Sigmoid colon (tissue), 7 donors: ENCODE measurements around the gene LRRC8B. TPM values are rescaled to one million over a fixed set of nuclear protein-coding genes. Genes with fewer than 3 reads are reported as not detected.

ENCODE experiments used
- DNase-seq: peaks from one replicate; pipeline ENCODE4 v3.0.0-alpha.2; 2019
- H3K27ac ChIP-seq, 4 donors: fragments of 200-600 bp; sonication (generic); one replicate each; pipeline ENCODE4 v1.5.1; 2016 to 2019; ENCODE audit warnings: mild to moderate bottlenecking in 1 of 4
- H3K27me3 ChIP-seq, 3 donors: fragments of 200-600 bp; sonication (generic); one replicate each; pipeline ENCODE4 v1.5.1; 2019; ENCODE audit warnings: mild to moderate bottlenecking in 1 of 3
- H3K36me3 ChIP-seq, 4 donors: fragments of 200-600 bp; sonication (generic); one replicate each; pipeline ENCODE4 v1.5.1; 2016 to 2019
- H3K4me1 ChIP-seq, 4 donors: fragments of 200-600 bp; sonication (generic); one replicate each; pipeline ENCODE4 v1.5.1; 2017 to 2019
- H3K4me3 ChIP-seq, 4 donors: fragments of 200-600 bp; sonication (generic); one replicate each; pipeline ENCODE4 v1.5.1; 2017 to 2019; ENCODE audit warnings: mild to moderate bottlenecking in 2 of 4, moderate library complexity in 1 of 4
- H3K9me3 ChIP-seq, 4 donors: fragments of 200-600 bp in 3 of 4; sonication (generic) in 3 of 4; one replicate each; pipeline versions ENCODE4 v1.5.1 to v1.6.1; 2013 to 2019
- CTCF ChIP-seq, 4 experiments: fragments of 450-650 bp in 3 of 4; fragments of 200-600 bp in 1 of 4; IDR thresholded peaks; one replicate each; pipeline ENCODE4 v1.5.1; 2016 to 2019; ENCODE audit warnings: antibody characterized with exemption in 4 of 4, mild to moderate bottlenecking in 3 of 4, moderate library complexity in 2 of 4
- EP300 ChIP-seq, 4 donors: sonication (generic); formaldehyde crosslinking; IDR thresholded peaks; one replicate each; pipeline ENCODE4 v1.6.1; 2017; ENCODE audit warnings: antibody characterized with exemption in 4 of 4
- POLR2A ChIP-seq, 2 donors: fragments of 450-650 bp; IDR thresholded peaks; one replicate each; pipeline ENCODE4 v1.6.1; 2016; ENCODE audit warnings: antibody characterized with exemption in 2 of 2, mild to moderate bottlenecking in 2 of 2, moderate library complexity in 2 of 2
- POLR2AphosphoS5 ChIP-seq, 4 donors: sonication (generic); formaldehyde crosslinking; IDR thresholded peaks; one replicate each; pipeline ENCODE4 v1.6.1; 2017; ENCODE audit warnings: antibody characterized with exemption in 4 of 4
- WGBS, 2 donors: extraction: QIAGEN DNeasy Blood & Tissue Kit; methylation state at CpG; one replicate each; pipeline ENCODE4 v1.1.7; 2013; 5-methylcytosine and 5-hydroxymethylcytosine counted together
- intact Hi-C: fragments of 100-400 bp; cut with DNase I; formaldehyde crosslinking; loops from one replicate; pipeline ENCODE4 v1.15.1; 2023
- polyA plus RNA-seq, 3 donors: library from polyadenylated mRNA; stranded (reverse); fragments of 200-250 nt; gene quantifications; one replicate each; pipeline ENCODE4 v1.2.3, GENCODE V29; 2013
- total RNA-seq, 4 donors: library from RNA; depleted of rRNA; stranded (reverse); fragments of >200 nt; gene quantifications; one replicate each; pipeline ENCODE4 v1.1.0, GENCODE V29; 2016
- donor health status: healthy with polysubstance abuse.
- donor health status: Bipolar disorder and iron deficiency.
- donor health status: healthy.

LRRC8B gene
- total and polyA plus RNA-seq, 7 donors: 1.8 to 9.8 (median 4.1) TPM

GRCh38 chr1:89643577-89643976 lies 118.9 kb downstream of the LRRC8B start:
- no peak overlapping the region for H3K4me3 ChIP-seq
- no peaks in the 10 kb centered on the region for H3K4me1 ChIP-seq
- TF ChIP-seq CTCF (IDR thresholded peaks at IDR 0.05) (no peak), POLR2A (IDR thresholded peaks at IDR 0.05) (no peak), POLR2AphosphoS5 (IDR thresholded peaks at IDR 0.05) (no peak), EP300 (IDR thresholded peaks at IDR 0.05) (no peak)
- no peaks in the 10 kb centered on the region for H3K9me3 ChIP-seq
- 95 to 97% methylated on average over 2 of the region's 2 CpGs for WGBS, 2 donors
- intact Hi-C loops: no loop called here
- H3K27me3 ChIP-seq: no peaks in the 10 kb centered on the region
- H3K27ac ChIP-seq: no peak overlapping the region
- DNase-seq: no peak
- no peaks in the 10 kb centered on the region for H3K36me3 ChIP-seq

DNA sequence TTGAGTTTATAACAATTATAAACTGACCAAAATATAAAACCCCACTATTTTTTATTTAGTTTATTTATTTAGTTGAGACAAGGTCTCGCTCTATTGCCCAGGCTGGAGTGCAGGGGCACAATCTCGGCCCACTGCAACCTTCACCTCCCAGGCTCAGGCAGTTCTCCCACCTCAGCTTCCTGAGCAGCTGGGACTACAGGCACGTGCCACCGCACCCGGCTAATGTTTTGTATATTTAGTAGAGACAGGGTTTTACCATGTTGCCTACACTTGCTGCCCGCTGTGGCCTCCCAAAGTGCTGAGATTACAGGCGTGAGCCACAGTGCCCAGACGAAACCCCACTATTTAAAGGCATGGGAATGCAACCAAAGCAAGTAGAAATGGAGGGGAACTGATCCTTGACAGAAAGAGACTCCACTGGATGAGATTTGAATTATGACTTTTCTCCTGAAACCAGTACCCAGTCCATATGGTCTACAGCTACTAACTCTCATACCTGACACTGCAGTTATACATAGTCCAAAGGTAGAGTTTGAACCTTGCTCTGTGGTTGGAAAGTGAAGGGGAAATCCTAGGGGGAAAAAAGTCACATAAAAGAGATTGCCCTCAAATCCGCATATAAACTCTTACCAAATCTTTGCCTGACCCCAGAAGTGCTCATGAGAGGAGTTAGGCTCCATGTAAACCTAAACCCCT lies 119.6 kb downstream of the LRRC8B start:
- no peak for DNase-seq
- no peaks in the 10 kb centered on the region for H3K36me3 ChIP-seq
- intact Hi-C loops: no loop called here
- H3K9me3 ChIP-seq: no peaks in the 10 kb centered on the region
- no peaks in the 10 kb centered on the region for H3K4me1 ChIP-seq
- TF ChIP-seq POLR2A (IDR thresholded peaks at IDR 0.05) (no peak), CTCF (IDR thresholded peaks at IDR 0.05) (no peak), EP300 (IDR thresholded peaks at IDR 0.05) (no peak), POLR2AphosphoS5 (IDR thresholded peaks at IDR 0.05) (no peak)
- no peaks in the 10 kb centered on the region for H3K27me3 ChIP-seq
- no peak overlapping the region for H3K27ac ChIP-seq
- 75 to 86% methylated on average over 9 of the region's 9 CpGs for WGBS, 2 donors
- H3K4me3 ChIP-seq: no peak overlapping the region

GRCh38 chr1:89646259-89646658 lies 121.6 kb downstream of the LRRC8B start:
- H3K36me3 ChIP-seq: no peaks in the 10 kb centered on the region
- no peak overlapping the region for H3K4me3 ChIP-seq
- no peaks in the 10 kb centered on the region for H3K27me3 ChIP-seq
- TF ChIP-seq CTCF (IDR thresholded peaks at IDR 0.05) (no peak), POLR2AphosphoS5 (IDR thresholded peaks at IDR 0.05) (no peak), POLR2A (IDR thresholded peaks at IDR 0.05) (no peak), EP300 (IDR thresholded peaks at IDR 0.05) (no peak)
- WGBS, 2 donors: 48 to 61% methylated on average over 1 of the region's 1 CpG
- no peaks in the 10 kb centered on the region for H3K4me1 ChIP-seq
- H3K27ac ChIP-seq: no peak overlapping the region
- intact Hi-C loops: no loop called here
- DNase-seq: no peak
- no peaks in the 10 kb centered on the region for H3K9me3 ChIP-seq

Other genes with a start within 250 kb of the LRRC8B start
- not detected for gene GBP6, start 160.8 kb upstream of the LRRC8B start, total RNA-seq
- gene GBP6, start 160.8 kb upstream of the LRRC8B start, polyA plus RNA-seq: under 1 TPM in 2 of 3 donors, not detected in 1; 0.09 to 0.60 TPM
- 1 to 10 TPM; 3.5 to 7.8 (median 5.1) TPM for gene LRRC8C, start 108.3 kb downstream of the LRRC8B start, total RNA-seq
- 1 to 10 TPM in 2 of 3 donors, under 1 TPM in 1; 0.69 to 4.1 (median 1.2) TPM for gene LRRC8C, start 108.3 kb downstream of the LRRC8B start, polyA plus RNA-seq